ENCODE measurements around the gene U2SURP.

DNA sequence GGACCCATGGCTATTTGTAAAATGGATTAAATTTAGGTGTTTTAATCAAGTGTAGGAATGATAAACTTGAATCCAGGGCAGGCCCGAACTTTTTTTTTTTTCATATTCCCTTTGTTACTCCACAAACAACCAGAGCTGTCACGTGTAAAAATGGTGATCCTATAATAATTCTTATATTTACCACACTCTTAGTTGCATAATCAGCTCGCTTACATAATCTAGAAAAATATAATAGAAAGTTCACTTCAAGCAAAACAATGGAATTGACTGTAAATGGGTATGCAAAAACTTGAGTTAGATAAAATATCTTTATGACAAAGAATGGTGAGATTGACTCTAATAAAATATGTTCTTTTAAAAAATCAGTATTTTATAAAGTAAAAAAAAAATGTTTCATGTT is 35.8 kb upstream of the U2SURP start:
- TF ChIP-seq POLR2A (IDR thresholded peaks at IDR 0.05; ENCODE audit: low read length) (no peak), GATA1 (IDR thresholded peaks at IDR 0.05; ENCODE audit: low read depth, low read length) (no peak)

Measured in erythroblast (primary cell).